Stimulated activated CD4-positive, alpha-beta T cell treated with anti-CD3 and anti-CD28 coated beads, Interleukin-4, amount 100 ng/mL, for 4 hours (primary cell): ENCODE data around the gene APLP2.
"Not testable (repeated sequence)": the region's sequence is repeated elsewhere in the genome, so short reads cannot be mapped to it uniquely, and the experiment has no call there.

Experiments used
- DNase-seq, 2 experiments: peaks; one replicate each; pipeline ENCODE4 v3.0.0-alpha.2; 2020

APLP2 gene

GRCh38 chr11:130156108-130157022 lies 86.7 kb downstream of the APLP2 start:
- DNase-seq, result no peak

- no peak for DNase-seq
These were observed 87.4 kb downstream of the APLP2 start for GRCh38 chr11:130157101-130157500.

GRCh38 chr11:130157840-130158239 lies 88.1 kb downstream of the APLP2 start:
- DNase-seq, result no peak

- no peak for DNase-seq
These were observed 89.4 kb downstream of the APLP2 start for GRCh38 chr11:130159139-130159538.

- DNase-seq, result no peak
These were observed 90.2 kb downstream of the APLP2 start, which contains the start of gene ST14 for GRCh38 chr11:130159657-130160497. Gene ST14, plus strand, starts transcription at chr11:130159782. Its CDS starts 198 bp downstream, at chr11:130159980.

GRCh38 chr11:130160498-130161155 lies 90.9 kb downstream of the APLP2 start:
- DNase-seq, result no peak

- DNase-seq, result no peak
These were observed 91.9 kb downstream of the APLP2 start for GRCh38 chr11:130161441-130162145.

- no peak for DNase-seq
These were observed 93.0 kb downstream of the APLP2 start for GRCh38 chr11:130162733-130163132.

GRCh38 chr11:130163346-130164220 lies 93.9 kb downstream of the APLP2 start:
- no peak for DNase-seq

- no peak for DNase-seq
These were observed 94.5 kb downstream of the APLP2 start for GRCh38 chr11:130164221-130164570.

- DNase-seq, result no peak
These were observed 96.1 kb downstream of the APLP2 start for GRCh38 chr11:130165601-130166456.

- no peak for DNase-seq
These were observed 96.7 kb downstream of the APLP2 start for GRCh38 chr11:130166457-130166784.

GRCh38 chr11:130167146-130167545 lies 97.5 kb downstream of the APLP2 start:
- DNase-seq, result no peak

GRCh38 chr11:130168105-130168504 lies 98.4 kb downstream of the APLP2 start:
- DNase-seq, result no peak

GRCh38 chr11:130170345-130170744 lies 100.7 kb downstream of the APLP2 start:
- DNase-seq, result no peak

- no peak for DNase-seq
These were observed 101.8 kb downstream of the APLP2 start for GRCh38 chr11:130171534-130171933.

- DNase-seq, result not testable (repeated sequence)
These were observed 102.3 kb downstream of the APLP2 start for GRCh38 chr11:130172001-130172400.

GRCh38 chr11:130174642-130175041 lies 104.9 kb downstream of the APLP2 start:
- DNase-seq, result no peak

GRCh38 chr11:130175898-130176297 lies 106.2 kb downstream of the APLP2 start:
- DNase-seq, result no peak

- DNase-seq, result no peak
These were observed 108.1 kb downstream of the APLP2 start for GRCh38 chr11:130177782-130178181.
